Activated CD4-positive, alpha-beta T cell treated with anti-CD3 and anti-CD28 coated beads, Interleukin-2, amount 50 U/mL, for 1 hour (primary cell): Measurements from ENCODE around the gene SUPT3H.
"Not testable (repeated sequence)": the region's sequence is repeated elsewhere in the genome, so short reads cannot be mapped to it uniquely, and the experiment has no call there.

Experiments used
- DNase-seq: peaks from one replicate; pipeline ENCODE4 v3.0.0-alpha.2; 2020

Gene SUPT3H

GRCh38 chr6:45044510-45045252 lies 333.1 kb downstream of the SUPT3H start:
- no peak for DNase-seq

GRCh38 chr6:45044086-45044485 lies 333.6 kb downstream of the SUPT3H start:
- no peak for DNase-seq

GRCh38 chr6:45042673-45043072 lies 335.1 kb downstream of the SUPT3H start:
- not testable (repeated sequence) for DNase-seq

GRCh38 chr6:45038226-45038625 lies 339.5 kb downstream of the SUPT3H start:
- no peak for DNase-seq

- no peak for DNase-seq
These were observed 341.6 kb downstream of the SUPT3H start for GRCh38 chr6:45036103-45036502.

- DNase-seq, result no peak
These were observed 345.3 kb downstream of the SUPT3H start for GRCh38 chr6:45032426-45032825.

- DNase-seq, result no peak
These were observed 346.1 kb downstream of the SUPT3H start for GRCh38 chr6:45031601-45032000.

GRCh38 chr6:45027126-45027525 lies 350.6 kb downstream of the SUPT3H start:
- no peak for DNase-seq

GRCh38 chr6:45026003-45026516 lies 351.7 kb downstream of the SUPT3H start:
- DNase-seq, result no peak

GRCh38 chr6:45024610-45025009 lies 353.1 kb downstream of the SUPT3H start:
- no peak for DNase-seq

- no peak for DNase-seq
These were observed 356.1 kb downstream of the SUPT3H start for GRCh38 chr6:45021676-45022075.

GRCh38 chr6:45012687-45013086 lies 365.0 kb downstream of the SUPT3H start:
- no peak for DNase-seq

- DNase-seq, result no peak
These were observed 368.2 kb downstream of the SUPT3H start for GRCh38 chr6:45009576-45009975.

- DNase-seq, result no peak
These were observed 370.8 kb downstream of the SUPT3H start for GRCh38 chr6:45006893-45007292.

GRCh38 chr6:45003961-45004360 lies 373.8 kb downstream of the SUPT3H start:
- DNase-seq, result no peak

- no peak for DNase-seq
These were observed 374.3 kb downstream of the SUPT3H start for GRCh38 chr6:45003387-45003786.

GRCh38 chr6:45002390-45003105 lies 375.2 kb downstream of the SUPT3H start:
- DNase-seq, result no peak

- DNase-seq, result no peak
These were observed 376.1 kb downstream of the SUPT3H start for GRCh38 chr6:45001663-45002062.

GRCh38 chr6:45000833-45001232 lies 376.9 kb downstream of the SUPT3H start:
- no peak for DNase-seq

GRCh38 chr6:44999066-44999465 lies 378.7 kb downstream of the SUPT3H start:
- DNase-seq, result no peak

GRCh38 chr6:44995486-44996132 lies 382.1 kb downstream of the SUPT3H start:
- DNase-seq, result no peak

- no peak for DNase-seq
These were observed 388.3 kb downstream of the SUPT3H start for GRCh38 chr6:44989391-44989790.

GRCh38 chr6:44985006-44985405 lies 392.7 kb downstream of the SUPT3H start:
- DNase-seq, result no peak
